Activated T-helper 9 cell treated with anti-CD3 and anti-CD28 coated beads, Interleukin-2, amount 50 U/mL, for 16 hours (primary cell): ENCODE results near the gene DICER1.

Source experiments
- DNase-seq: peaks from one replicate; pipeline ENCODE4 v3.0.0-alpha.2; 2020; ENCODE audit warnings: low read depth

DICER1 gene

GRCh38 chr14:95077345-95077744, 80.0 kb downstream of the DICER1 start:
- DNase-seq, result no peak

- no peak for DNase-seq
Observed at GRCh38 chr14:95075789-95076188, 81.5 kb downstream of the DICER1 start.

GRCh38 chr14:95073947-95074346, 83.4 kb downstream of the DICER1 start:
- no peak for DNase-seq

- no peak for DNase-seq
Observed at GRCh38 chr14:95072310-95072905, 84.9 kb downstream of the DICER1 start.

GRCh38 chr14:95071649-95072280, 85.6 kb downstream of the DICER1 start:
- no peak for DNase-seq

- no peak for DNase-seq
Observed at GRCh38 chr14:95070748-95071435, 86.4 kb downstream of the DICER1 start.

- no peak for DNase-seq
Observed at GRCh38 chr14:95069547-95069946, 87.8 kb downstream of the DICER1 start.

GRCh38 chr14:95069018-95069417, 88.3 kb downstream of the DICER1 start:
- DNase-seq, result no peak

- DNase-seq, result no peak
Observed at GRCh38 chr14:95068521-95068920, 88.8 kb downstream of the DICER1 start.

- no peak for DNase-seq
Observed at GRCh38 chr14:95068080-95068479, 89.2 kb downstream of the DICER1 start.

- DNase-seq, result no peak
Observed at GRCh38 chr14:95067526-95067925, 89.8 kb downstream of the DICER1 start.

- DNase-seq, result no peak
Observed at GRCh38 chr14:95066427-95066986, 90.8 kb downstream of the DICER1 start.

GRCh38 chr14:95065411-95065810, 91.9 kb downstream of the DICER1 start:
- no peak for DNase-seq

GRCh38 chr14:95064734-95065133, 92.6 kb downstream of the DICER1 start:
- DNase-seq, result no peak

GRCh38 chr14:95064256-95064655, 93.1 kb downstream of the DICER1 start:
- no peak for DNase-seq

GRCh38 chr14:95063391-95063790, 93.9 kb downstream of the DICER1 start:
- DNase-seq, result no peak

- DNase-seq, result no peak
Observed at GRCh38 chr14:95062946-95063345, 94.4 kb downstream of the DICER1 start.

GRCh38 chr14:95062220-95062619, 95.1 kb downstream of the DICER1 start:
- DNase-seq, result no peak

GRCh38 chr14:95061317-95062093, 95.8 kb downstream of the DICER1 start:
- no peak for DNase-seq

GRCh38 chr14:95059126-95059525, 98.2 kb downstream of the DICER1 start:
- DNase-seq, result no peak

- no peak for DNase-seq
Observed at GRCh38 chr14:95058491-95058890, 98.8 kb downstream of the DICER1 start.

GRCh38 chr14:95057851-95058250, 99.5 kb downstream of the DICER1 start:
- no peak for DNase-seq
